ENCODE results near the gene ANKRD6.

The ANKRD6 gene

GRCh38 chr6:89509777-89510281 lies 76.9 kb downstream of the ANKRD6 start:
- DNase-seq (ENCODE audit: low read depth in 2 of 2): no peak

DNA sequence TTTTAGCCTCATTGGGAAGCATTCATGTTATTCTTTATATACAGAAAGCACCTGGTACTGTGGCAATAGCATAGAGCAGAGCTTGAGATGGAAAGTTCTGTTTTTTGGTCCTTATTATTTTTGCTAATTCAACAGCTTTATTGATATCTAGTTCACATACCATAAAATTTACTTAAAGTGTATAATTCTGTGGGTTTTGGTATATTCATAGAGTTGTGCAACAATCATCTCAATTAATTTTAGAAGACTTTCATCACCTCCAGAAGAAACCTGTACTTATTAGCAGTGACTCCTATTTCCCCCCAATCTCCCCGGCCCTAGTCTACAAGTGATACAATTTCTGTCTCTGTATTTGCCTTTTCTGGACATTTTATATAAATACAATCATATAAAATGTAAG lies 77.4 kb downstream of the ANKRD6 start:
- no peak for DNase-seq (ENCODE audit: low read depth in 2 of 2)

DNA sequence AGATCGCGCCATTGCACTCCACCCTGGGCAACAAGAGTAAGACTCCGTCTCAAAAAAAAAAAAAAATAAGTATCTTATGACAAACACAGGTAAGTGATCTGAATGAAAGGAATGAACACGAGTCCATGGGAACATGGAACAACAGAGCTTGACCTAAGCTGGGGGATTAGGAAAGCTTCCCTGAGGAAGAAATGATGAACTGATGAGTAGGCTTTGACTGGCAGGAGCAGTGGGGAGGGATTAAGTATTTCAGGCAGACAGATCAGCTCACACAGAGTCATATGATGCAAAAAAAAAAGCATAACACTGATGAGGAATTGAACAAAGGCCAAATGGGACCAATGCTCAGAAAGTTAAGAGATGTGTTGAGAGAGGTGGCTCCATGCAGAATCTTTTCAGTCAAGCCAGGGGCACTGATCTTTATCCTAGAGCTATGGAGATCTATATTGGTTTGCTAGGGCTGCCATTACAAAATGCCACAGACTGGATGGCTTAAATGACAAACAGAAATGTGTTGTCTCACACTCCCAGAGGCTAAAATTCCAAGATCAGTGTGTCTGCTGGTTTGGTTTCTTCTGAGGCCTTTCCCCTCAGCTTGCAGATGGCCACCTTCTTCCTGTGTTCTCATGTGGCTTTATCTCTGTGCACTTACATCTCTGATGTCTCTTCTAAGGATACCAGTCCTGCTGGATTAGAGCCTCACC lies 85.6 kb downstream of the ANKRD6 start:
- DNase-seq (ENCODE audit: low read depth in 2 of 2): no peak

- DNase-seq (ENCODE audit: low read depth in 2 of 2): no peak
Measured at GRCh38 chr6:89520736-89521135, 87.8 kb downstream of the ANKRD6 start.

DNA sequence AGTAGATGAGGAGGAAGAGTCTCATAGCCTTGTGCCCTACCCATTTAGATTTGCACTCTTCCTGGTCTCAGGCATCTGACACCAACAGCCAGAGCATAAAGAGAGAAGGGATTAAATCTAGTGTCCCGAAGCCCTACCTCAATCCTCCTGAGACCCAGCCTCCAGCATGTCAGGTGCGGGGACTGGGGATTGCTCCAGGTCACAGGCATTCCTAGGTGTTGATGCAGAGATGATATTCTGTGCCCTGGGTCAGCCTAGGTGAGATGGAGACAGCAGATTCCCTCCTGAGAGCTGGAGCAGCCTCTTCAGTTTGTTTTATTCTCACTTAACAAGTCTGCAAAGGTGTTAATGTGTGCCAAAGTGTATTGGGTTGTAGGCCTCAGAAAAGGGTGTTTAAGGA lies 89.8 kb downstream of the ANKRD6 start:
- no peak for DNase-seq (ENCODE audit: low read depth in 2 of 2)

GRCh38 chr6:89525786-89526562 lies 93.0 kb downstream of the ANKRD6 start:
- DNase-seq (ENCODE audit: low read depth in 2 of 2): no peak

DNA sequence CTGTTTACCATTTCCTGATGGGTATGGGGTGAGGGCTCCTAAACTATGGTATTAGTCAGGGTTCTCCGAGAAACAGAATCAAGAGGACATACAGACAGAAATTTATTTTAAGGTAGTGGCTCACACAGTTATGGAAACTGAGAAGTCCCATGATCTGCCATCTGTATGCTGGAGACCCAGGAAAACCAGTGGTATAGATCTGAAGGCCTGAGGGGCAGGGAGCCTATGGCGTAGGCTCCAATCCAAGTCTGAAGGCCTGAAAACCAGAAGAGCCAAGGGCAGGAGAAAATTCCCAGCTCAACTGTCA lies 93.6 kb downstream of the ANKRD6 start:
- DNase-seq (ENCODE audit: low read depth in 2 of 2): no peak

GRCh38 chr6:89527634-89528033 lies 94.7 kb downstream of the ANKRD6 start:
- no peak for DNase-seq (ENCODE audit: low read depth in 2 of 2)

DNA sequence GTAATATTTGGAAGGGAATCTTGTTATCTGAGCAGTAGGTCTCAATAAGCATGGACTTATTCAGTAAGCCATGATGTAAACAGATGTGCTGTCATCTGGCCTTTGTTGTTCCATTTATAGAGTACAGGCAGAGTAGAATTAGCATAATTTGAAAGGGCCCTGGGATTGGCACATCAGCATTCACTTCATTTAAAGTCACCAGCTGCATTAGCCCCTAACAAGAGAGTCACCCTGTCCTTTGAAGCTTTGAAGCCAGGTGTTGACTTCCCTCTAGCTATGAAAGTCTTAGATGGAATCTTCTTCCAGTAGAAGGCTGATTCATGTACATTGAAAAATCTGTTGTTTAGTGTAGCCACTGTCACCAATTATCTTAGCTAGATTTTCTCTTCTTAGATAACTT lies 95.9 kb downstream of the ANKRD6 start:
- DNase-seq (ENCODE audit: low read depth in 2 of 2): no peak

DNA sequence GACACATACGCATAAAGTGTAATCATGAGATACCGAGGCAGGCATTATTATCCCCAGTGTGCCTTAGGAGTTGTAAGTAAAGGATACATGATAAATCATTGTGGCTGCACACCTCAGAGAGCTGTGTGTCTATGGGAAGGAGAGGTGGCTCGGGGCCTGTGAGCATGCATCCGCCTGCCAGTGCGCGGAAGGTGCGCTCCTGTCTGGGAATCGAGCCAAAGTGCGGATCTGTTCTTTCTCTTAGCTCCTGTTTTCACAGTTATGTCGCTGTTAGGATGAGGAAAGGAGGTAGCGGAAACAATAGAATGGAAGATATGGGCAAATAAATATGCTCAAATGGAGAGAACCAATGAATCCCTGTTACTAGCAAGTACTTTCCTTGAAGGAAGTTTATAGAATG lies 98.0 kb downstream of the ANKRD6 start:
- no peak for DNase-seq (ENCODE audit: low read depth in 2 of 2)

DNA sequence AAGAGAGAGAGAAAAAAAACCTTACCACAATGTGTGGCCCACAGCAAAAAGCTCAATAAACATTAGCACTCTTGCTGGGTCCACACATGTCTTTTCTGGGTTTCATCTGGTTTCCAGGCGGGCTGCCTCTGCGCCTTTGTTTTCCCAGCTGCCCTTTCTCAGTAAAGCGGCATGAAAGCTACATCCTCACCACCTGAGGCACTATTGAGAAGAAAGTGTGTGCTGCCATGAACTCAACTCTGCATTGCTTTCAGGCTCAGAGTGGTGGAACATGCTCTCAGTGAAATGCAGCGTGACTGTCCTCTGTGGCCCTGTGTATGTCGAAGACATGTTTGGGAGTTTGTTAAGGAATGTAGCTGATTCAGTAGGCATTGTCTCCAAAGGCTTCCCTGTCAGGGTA lies 103.3 kb downstream of the ANKRD6 start:
- DNase-seq (ENCODE audit: low read depth in 2 of 2): no peak

GRCh38 chr6:89539779-89540178 lies 106.8 kb downstream of the ANKRD6 start:
- no peak for DNase-seq (ENCODE audit: low read depth in 2 of 2)

DNA sequence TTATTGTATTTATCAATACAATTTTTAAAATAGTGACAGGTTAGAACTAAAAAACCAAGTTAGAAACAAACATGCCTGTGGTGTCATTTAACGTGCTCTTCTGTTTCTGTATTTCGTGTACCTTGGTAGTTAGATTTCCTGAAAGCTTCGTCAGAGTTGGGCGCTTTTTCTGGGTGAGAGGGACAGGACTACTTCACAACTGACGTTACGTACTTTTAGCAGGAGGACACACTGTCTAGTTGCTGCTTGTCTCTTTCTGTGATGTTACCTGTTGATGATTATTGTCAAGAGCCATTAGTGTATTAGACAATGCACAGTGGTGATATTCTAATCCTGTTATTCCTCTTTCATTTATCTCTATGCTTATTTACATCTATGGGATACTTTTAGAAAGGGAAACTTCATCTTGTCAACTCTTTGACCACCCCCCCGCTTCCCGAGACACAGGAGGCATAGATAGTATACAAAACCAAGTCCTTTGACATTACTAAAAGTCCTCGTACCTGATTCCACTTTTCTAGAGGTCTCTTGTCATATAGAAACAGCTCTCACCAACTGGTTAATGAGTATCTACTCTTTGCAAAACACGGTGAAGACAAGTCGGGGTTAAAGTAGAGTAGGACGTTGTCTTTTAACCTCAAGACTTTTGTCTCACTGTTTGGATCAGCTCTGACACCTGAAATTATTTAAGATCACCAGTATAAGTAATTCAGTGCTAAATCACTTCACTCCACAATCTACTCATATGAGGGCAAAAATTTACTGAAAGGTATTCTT lies 109.3 kb downstream of the ANKRD6 start:
- no peak for DNase-seq (ENCODE audit: low read depth in 2 of 2)

DNA sequence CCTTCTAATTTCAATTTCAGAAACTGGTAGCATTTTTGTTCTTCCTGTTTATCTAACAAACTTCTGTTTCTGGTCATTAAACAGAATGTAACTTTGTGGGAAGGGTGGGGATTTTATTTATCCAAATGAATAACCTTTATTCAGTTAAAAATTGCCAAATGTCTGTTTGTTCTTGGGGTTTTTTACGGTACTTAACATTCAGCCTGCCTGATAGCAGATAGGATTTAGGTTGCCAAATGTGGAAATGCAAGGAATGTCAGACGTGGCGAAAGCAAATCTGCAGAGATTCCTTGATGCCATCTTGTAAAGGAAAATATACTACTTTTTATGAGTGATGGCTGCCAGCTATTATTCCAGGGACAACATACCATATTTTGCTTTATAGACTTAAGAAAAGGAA lies 109.9 kb downstream of the ANKRD6 start:
- no peak for DNase-seq (ENCODE audit: low read depth in 2 of 2)

DNA sequence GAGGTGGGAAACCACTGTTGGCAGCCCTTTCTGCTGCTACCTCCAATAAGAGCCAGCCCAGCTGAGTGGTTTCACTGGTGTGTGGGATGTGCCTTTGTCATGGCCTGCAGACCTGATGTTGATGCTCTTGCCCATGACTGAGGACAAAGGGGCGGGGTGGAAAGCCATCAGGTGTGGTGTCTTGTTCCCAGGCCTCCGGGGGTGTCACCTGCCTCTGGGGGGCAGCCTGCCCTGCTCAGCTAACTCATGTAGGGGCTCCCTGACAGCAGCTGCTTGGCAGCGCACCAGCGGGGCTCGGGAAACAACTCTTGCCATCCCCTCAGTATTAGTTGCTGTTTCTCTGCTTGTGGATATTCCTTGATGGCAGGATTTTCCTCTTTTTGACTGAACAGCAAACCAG lies 114.3 kb downstream of the ANKRD6 start:
- DNase-seq (ENCODE audit: low read depth in 2 of 2): no peak

DNA sequence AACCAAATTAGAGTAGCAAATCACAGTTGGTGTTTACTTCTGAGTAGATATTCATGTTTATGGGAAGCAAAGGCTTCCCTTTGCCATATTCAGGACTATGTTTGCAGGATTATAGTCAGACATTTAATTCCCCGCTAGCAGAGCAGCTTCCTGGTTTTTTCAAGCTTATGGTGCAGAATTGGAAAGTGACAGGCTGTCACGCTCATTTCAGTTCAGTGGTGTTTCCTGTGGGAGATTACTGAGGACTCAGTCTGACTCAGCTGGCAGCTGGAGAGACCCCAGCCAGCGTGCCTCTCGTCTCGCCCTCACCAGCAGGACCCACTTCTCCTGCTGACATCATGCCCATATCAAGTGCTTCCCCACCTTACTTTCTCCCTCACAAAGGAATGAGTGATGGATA lies 120.5 kb downstream of the ANKRD6 start:
- no peak for DNase-seq (ENCODE audit: low read depth in 2 of 2)

GRCh38 chr6:89554106-89554505 lies 121.2 kb downstream of the ANKRD6 start:
- DNase-seq (ENCODE audit: low read depth in 2 of 2): no peak

GRCh38 chr6:89555031-89555430 lies 122.1 kb downstream of the ANKRD6 start:
- DNase-seq (ENCODE audit: low read depth in 2 of 2): no peak

- DNase-seq (ENCODE audit: low read depth in 2 of 2): no peak
Measured at GRCh38 chr6:89555806-89556205, 122.9 kb downstream of the ANKRD6 start.

- no peak for DNase-seq (ENCODE audit: low read depth in 2 of 2)
Measured at GRCh38 chr6:89559487-89559886, 126.5 kb downstream of the ANKRD6 start.

GRCh38 chr6:89562093-89562973 lies 129.4 kb downstream of the ANKRD6 start:
- DNase-seq (ENCODE audit: low read depth in 2 of 2): no peak

DNA sequence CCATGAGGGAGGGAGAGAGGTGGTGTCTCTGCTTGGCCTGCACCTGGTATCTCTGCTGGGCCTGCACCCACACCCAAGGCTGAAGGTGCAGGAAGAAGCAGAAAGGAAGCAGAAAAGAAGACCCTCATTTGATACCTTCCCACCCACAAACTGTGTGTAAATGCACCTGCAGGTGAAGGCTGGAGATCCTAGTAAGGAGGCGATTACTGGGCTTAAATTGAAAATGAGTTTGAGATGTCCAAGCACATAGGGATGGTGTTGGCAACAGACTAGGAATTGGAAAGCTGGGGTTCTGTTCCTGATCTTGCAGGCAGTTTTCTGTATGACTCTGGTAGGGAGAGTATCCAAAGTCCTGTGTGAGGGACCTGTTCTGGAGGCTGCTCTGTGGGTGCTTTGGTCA lies 130.9 kb downstream of the ANKRD6 start:
- no peak for DNase-seq (ENCODE audit: low read depth in 2 of 2)
